Glutamatergic neuron (in vitro differentiated cells): ENCODE data around the gene PITX3. TPM values are rescaled to one million over a fixed set of nuclear protein-coding genes. Genes with fewer than 3 reads are reported as not detected.

Source experiments
- DNase-seq: peaks from one replicate; pipeline ENCODE4 v3.0.0; 2022
- H3K27ac Mint-ChIP-seq: one replicate; pipeline ENCODE4 v1.8.0; 2020; ENCODE audit warnings: mild to moderate bottlenecking, mixed read lengths, inconsistent platforms; ENCODE audit not compliant: unreplicated experiment
- H3K27me3 Mint-ChIP-seq: one replicate; pipeline ENCODE4 v1.8.0; 2020; ENCODE audit warnings: mild to moderate bottlenecking, moderate library complexity, mixed read lengths, inconsistent platforms; ENCODE audit not compliant: unreplicated experiment
- H3K36me3 Mint-ChIP-seq: one replicate; pipeline ENCODE4 v1.8.0; 2020; ENCODE audit warnings: mild to moderate bottlenecking, mixed read lengths, inconsistent platforms; ENCODE audit not compliant: unreplicated experiment
- H3K4me1 Mint-ChIP-seq: one replicate; pipeline ENCODE4 v1.8.0; 2020; ENCODE audit warnings: mild to moderate bottlenecking, low read depth, mixed read lengths, inconsistent platforms; ENCODE audit not compliant: unreplicated experiment
- H3K4me3 Mint-ChIP-seq: one replicate; pipeline ENCODE4 v1.8.0; 2020; ENCODE audit warnings: mild to moderate bottlenecking, mixed read lengths, inconsistent platforms; ENCODE audit not compliant: unreplicated experiment
- H3K9me3 Mint-ChIP-seq: one replicate; pipeline ENCODE4 v1.8.0; 2020; ENCODE audit warnings: mild to moderate bottlenecking, moderate library complexity, mixed read lengths, inconsistent platforms; ENCODE audit not compliant: unreplicated experiment
- CTCF ChIP-seq: fragments of 200-600 bp; sonication (generic); IDR thresholded peaks from one replicate; pipeline ENCODE4 v1.5.0; 2021; ENCODE audit not compliant: partially characterized antibody, unreplicated experiment
- total RNA-seq: library from RNA; stranded (reverse); fragmentation: NEBNext Ultra II Directional; extraction: Animal tissue kit (Norgen Biotek cat#: 25700); gene quantifications from one replicate; pipeline ENCODE4 v1.2.1, GENCODE V29; 2021; ENCODE audit not compliant: unreplicated experiment

PITX3 gene
- total RNA-seq, 1 donor from 2014 or later: not detected

GRCh38 chr10:102242118-102242485 is 790 bp upstream of the PITX3 start:
- H3K27ac Mint-ChIP-seq: peak overlapping the region; percentile 46
- peaks cover 29% of the 10 kb centered on the region for H3K27me3 Mint-ChIP-seq
- peaks cover 5% of the 10 kb centered on the region for H3K36me3 Mint-ChIP-seq
- H3K4me1 Mint-ChIP-seq: peaks cover 23% of the 10 kb centered on the region
- no peak for DNase-seq
- peak overlapping the region; percentile 97 for H3K4me3 Mint-ChIP-seq
- TF ChIP-seq CTCF: no peak
- peaks cover 7% of the 10 kb centered on the region for H3K9me3 Mint-ChIP-seq

- peaks cover 5% of the 10 kb centered on the region for H3K36me3 Mint-ChIP-seq
These were observed 274 bp downstream of the PITX3 start for GRCh38 chr10:102241032-102241443.

GRCh38 chr10:102240467-102241031 is 763 bp downstream of the PITX3 start:
- Mint-ChIP-seq H3K9me3 (peaks cover 6% of the 10 kb centered on the region), H3K27ac (no peak overlapping the region), H3K27me3 (peaks cover 32% of the 10 kb centered on the region), H3K36me3 (peaks cover 8% of the 10 kb centered on the region), H3K4me3 (peak overlapping the region; percentile 85), H3K4me1 (peaks cover 13% of the 10 kb centered on the region)
- peak; percentile 24 for DNase-seq
- TF ChIP-seq CTCF: no peak

More at GRCh38 chr10:102241032-102241443, 274 bp downstream of the PITX3 start:
- H3K4me1 Mint-ChIP-seq: peaks cover 13% of the 10 kb centered on the region
- no peak overlapping the region for H3K27ac Mint-ChIP-seq
- no peak for DNase-seq
- no peak for TF ChIP-seq CTCF
- H3K27me3 Mint-ChIP-seq: peaks cover 29% of the 10 kb centered on the region
- peaks cover 6% of the 10 kb centered on the region for H3K9me3 Mint-ChIP-seq
- H3K4me3 Mint-ChIP-seq: peak overlapping the region; percentile 85

- Mint-ChIP-seq H3K36me3 (peaks cover 11% of the 10 kb centered on the region), H3K4me3 (no peak overlapping the region), H3K9me3 (peaks cover 6% of the 10 kb centered on the region), H3K27me3 (peaks cover 22% of the 10 kb centered on the region), H3K27ac (no peak overlapping the region), H3K4me1 (peaks cover 14% of the 10 kb centered on the region)
- no peak for DNase-seq
- no peak for TF ChIP-seq CTCF
These were observed 3.5 kb downstream of the PITX3 start for GRCh38 chr10:102237711-102238252.

GRCh38 chr10:102236006-102236405 is 5.3 kb downstream of the PITX3 start:
- H3K4me3 Mint-ChIP-seq: no peak overlapping the region
- H3K9me3 Mint-ChIP-seq: peaks cover 4% of the 10 kb centered on the region
- peaks cover 9% of the 10 kb centered on the region for H3K4me1 Mint-ChIP-seq
- TF ChIP-seq CTCF: no peak
- H3K27ac Mint-ChIP-seq: no peak overlapping the region
- DNase-seq: no peak
- H3K27me3 Mint-ChIP-seq: peaks cover 12% of the 10 kb centered on the region
- H3K36me3 Mint-ChIP-seq: peaks cover 6% of the 10 kb centered on the region
